Measurements from ENCODE around the gene EEF2K.

DNA sequence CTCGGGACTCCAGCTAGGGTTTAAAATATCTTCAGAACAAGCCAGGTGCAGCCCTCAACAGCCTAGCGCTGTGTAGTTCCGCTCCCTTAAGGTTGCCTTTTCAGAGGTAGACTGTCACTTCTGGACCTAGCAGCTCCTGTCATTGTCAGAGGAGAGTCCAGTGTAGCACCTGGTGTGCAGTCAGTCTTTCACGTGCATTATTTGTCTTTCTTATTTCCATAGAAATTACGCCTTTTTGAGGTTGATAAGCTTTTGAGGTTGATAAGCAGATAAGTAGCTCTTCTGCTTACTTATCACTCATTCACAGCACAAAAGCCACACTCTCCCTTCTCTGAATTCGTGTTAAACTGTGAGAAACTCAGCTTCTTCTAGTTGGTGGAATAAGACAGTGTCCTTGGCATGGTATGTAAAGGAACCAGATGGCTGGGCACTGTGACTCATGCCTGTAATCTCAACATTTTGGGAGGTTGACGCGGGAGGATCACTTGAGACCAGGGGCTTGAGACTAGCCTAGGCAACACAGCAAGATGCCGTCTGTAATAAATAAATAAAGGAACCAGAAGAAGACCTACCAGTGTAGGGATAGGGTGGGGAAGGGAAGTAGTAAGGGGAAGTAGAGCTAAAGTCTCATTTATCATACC lies 10.2 kb downstream of the EEF2K start:
- TF ChIP-seq CTCF (IDR thresholded peaks at IDR 0.05; ENCODE audit: low read depth, low read length) (no peak), MYC (IDR thresholded peaks at IDR 0.05; ENCODE audit: low read depth, low read length) (no peak)

Data from NB4 (cell line).